Measurements from ENCODE around the gene ESR1.
"Not testable (repeated sequence)": the region's sequence is repeated elsewhere in the genome, so short reads cannot be mapped to it uniquely, and the experiment has no call there.

The ESR1 gene

DNA sequence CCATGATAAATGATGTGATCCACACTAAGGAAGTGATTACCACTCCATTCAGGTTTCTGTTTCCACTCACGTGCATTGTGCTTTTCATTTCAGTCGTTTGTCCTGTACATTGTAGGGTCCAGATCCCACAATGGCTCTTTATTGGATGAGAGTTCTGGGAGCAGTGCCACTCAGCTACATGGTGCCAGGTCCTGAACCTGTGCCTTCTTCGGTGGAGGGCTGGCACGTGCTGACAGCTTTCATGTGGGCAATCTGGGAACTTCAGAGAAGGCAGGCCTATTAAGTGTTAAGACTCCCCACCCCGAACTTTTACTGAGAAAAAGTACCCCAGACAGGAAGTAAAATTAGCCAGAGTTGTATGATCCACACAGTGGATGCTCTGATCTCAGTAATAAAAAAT is 255.0 kb downstream of the ESR1 start:
- no peak for DNase-seq

DNA sequence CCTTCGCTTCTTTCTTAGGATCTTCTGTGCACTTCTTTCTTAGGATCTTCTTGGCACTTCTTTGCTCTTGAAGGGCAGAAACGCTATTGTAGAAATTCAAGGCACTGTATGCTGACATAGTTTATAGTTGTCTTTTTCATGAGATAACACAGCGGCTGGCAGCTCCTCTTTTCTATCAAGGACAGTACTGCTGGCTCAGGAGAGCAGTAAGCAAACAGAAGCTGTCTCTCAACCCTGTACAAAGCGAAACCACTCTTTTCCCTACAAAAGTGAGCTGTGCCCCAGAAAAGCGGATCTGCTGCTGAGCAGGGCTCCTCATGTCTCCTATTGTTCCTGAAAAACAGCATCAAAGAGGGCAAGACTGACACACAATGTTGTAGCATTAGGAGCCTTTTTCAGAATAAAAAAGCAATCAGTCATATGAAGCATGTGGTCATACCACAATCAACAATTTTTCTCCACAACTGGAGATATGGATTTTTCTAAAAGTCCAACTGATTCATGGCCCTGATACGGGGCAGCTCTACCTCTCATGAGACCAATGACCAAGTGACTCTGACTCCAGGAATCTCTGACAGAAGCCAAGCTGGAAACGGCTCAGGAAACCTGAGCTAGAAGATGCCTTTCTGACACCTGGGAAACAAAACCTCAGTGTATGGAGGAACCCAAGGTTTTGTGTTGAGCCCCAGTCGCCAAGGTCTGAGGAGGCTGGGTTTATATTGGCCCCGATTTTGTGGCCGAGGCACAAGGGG is 255.9 kb downstream of the ESR1 start:
- DNase-seq, result no peak

DNA sequence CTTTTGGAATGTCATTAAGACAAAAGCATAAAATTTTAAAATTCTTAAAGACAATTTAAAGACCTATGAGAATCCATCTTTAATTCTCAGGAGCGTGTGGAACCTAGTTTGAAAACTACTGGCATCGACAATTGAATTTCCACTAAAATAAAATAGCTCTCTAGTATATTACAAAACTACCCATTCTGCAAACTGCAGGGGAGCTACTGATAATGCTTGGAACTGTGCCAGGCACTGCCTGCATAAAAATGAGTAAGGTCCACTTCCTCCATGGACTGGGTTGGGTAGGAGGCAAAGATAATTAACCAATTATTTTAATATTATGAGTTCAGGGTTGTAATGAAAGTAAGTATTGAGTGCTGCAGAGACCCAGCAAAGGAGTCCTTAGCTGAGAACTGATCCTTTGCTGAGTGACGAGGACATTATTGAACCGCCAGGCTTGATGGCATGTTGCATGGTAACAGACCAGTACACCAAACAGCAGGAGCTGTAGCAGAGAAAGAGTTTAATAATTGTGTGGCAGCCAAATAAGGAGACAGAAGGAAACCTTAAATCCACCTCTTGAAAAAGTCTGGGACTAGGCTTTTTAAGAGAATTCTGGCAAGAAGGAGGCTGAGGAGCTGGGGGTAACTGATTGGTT is 261.3 kb downstream of the ESR1 start:
- DNase-seq, result no peak

DNA sequence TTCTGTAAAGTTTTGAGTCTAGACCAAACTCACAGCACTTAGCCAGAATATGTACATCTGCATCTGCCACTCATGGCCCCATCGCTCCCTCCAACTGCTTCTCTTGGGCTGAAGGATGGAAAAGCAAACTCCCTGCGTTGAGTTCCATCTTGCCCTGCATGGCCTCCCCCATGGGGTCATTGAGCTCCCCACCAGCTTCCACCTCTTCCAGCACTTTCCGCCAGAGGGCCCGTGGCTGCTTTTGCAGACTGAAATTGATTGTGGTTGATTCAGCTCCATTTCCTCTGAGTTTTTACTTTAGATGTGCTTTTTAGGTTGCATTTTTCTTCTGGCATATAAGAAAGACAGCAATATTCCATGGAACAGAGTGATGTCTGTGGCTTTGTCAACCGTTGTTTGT is 263.1 kb downstream of the ESR1 start:
- no peak for DNase-seq

DNA sequence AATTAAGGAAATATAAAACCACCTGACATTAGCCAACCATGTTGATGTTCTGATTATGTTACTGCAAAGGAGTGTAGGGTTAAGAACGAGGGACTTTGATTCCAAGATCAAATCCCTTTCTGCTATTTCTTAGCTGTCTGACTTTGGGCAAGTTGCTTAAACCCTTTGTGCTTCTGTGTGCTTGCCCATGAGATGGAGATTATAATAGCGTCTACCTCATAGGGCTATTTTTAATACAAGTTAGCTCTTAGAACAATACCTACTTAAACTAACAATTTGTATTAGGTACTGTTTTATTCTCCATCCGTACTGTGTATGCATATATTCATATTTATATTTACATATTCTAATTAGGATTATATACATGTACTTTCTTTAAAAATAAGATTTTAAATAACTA is 263.8 kb downstream of the ESR1 start:
- no peak for DNase-seq

DNA sequence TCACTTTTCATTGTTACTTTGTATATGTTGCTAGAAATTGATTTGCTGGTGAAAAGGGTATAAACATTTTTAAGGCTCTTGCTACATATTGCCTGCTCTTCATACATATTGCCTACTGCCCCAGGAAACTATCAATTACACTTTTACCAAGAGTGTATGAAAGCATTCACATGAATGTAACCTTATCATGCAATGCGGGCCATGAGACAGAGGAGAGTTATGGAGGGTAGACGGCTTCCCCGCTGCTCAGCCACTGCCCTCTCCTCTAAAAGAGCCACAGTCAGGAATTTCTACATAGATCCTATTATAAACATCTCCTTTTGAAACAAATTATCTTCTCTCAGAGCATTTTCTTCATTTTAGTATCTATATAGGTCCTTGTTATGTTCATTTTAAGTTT is 264.4 kb downstream of the ESR1 start:
- DNase-seq, result no peak

DNA sequence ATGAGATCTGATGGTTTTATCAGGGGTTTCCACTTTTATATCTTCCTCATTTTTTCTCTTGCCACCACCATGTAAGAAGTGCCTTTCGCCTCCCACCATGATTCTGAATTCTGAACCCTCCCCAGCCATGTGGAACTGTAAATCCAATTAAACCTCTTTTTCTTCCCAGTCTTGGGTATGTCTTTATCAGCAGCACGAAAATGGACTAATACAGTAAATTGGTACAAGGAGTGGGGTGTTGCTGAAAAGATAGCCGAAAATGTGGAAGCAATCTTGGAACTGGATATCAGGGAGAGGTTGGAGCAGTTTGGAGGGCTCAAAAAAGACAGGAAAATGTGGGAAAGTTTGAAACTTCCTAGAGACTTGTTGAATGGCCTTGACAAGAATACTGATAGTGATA is 268.8 kb downstream of the ESR1 start:
- not testable (repeated sequence) for DNase-seq

DNA sequence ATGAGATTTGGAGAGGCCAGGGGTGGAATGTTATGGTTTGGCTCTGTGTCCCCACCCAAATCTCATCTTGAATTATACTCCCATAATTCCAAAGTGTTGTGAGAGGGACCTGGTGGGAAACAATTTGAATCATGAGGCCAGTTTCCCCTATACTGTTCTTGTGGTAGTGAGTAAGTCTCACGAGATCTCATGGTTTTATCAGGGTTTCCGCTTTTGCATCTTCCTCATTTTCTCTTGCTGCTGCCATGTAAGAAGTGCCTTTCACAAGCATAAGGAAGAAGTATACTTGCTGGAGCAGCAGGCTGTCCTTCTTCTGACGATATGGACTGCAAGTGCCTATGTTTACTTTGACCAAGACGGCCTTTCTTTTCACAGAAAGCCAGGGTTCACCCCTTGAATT is 270.5 kb downstream of the ESR1 start:
- DNase-seq, result no peak

DNA sequence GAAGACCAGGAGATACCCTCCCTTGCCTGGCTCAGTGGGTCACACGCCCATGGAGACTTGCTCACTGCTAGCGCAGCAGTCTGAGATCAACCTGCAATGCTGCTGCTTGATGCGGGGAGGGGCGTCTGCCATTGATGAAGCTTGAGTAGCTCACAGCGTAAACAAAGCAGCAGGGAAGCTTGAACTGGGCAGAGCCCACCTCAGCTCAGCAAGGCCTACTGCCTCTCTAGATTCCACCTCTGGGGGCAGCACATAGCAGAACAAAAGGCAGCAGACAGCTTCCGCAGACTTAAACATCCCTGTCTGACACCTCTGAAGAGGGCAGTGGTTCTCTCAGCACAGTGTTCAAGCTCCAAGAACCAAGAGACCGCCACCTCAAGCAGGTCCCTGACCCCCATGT is 271.3 kb downstream of the ESR1 start:
- no peak for DNase-seq

DNA sequence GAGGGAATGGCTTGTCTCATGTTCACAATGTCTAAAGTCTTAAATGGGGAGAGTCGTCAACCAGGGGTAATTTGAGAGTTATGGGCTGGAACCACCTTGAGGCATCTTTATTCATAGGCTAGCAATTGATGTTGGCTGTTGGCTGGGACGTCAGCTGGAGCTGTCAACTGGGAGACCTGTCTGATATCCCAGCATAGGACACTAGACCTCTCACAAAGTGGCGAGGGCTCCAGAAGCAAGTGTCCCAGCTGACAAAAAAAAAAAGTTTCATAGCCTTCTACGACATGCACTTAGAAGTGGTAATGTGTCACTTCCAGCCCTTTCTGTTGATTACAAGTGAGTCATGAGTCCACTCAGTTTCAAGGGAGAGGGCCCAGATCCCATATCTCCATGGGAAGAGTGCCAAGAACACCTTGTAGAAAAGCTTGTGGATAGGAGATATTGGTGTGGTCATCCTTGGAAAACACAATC is 278.0 kb downstream of the ESR1 start:
- DNase-seq, result no peak

DNA sequence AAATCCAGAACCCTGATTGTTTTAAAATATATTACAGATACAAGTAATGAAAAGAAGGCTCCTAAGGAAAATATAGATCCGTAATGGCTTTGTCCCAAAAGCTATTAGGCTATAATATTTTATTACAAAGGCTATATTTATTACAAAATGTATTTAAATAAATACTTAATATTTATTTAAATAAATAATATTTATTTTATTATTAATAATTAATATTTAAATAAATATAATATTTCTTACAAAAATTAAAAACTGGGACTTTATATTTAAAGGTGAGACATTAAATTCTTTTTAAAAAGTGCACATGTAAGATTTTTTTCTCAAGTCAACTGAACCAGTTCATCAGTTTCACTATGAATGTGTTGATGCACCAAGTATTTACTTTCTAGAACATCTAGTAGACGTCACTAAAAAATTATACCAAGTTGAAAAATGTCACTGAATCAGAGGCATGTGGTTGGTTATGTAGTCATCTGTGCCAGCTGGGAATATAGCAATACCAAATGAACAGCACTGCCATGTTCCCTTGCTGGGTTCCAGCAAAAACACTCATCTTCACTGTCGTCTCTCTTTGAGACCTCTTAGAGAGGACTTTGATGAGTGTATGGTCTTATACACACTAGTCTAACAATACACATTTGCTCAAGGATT is 278.9 kb downstream of the ESR1 start:
- no peak for DNase-seq

DNA sequence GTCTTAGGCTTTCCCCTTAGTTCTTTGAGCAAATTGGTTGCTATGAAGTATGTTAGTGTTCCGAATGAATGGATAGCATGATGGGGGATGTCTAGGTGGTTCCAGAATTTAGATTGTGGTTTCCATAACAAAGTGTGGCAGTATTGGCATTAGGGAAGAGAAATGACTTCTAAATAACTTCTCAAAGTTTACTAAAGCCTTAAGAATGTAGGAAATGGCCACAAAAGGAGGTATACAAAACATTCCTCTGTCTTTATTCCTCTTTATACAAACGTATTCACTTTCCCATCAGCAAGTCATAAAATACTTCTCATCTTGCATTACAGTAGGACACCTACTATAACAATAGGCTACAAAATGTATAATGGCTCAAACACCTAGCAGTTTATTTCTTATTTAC is 279.6 kb downstream of the ESR1 start:
- no peak for DNase-seq

DNA sequence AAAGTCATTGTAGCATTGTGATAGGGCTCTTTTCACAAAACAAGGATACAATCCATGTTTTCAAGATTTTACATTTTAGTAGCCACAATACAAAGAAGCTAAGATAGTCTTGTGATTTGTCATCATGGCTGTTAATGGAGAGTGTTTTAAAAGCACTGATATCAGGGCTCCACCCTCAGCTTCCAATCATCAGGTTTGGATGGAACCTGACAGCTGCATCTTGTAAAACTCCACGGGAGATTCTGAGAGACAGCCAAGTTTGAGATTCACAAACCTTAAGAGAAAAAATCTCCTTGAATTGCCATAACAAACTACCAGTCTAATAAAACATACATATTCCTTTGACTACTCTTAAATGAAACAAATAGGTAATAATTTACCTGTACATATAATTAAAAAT is 280.2 kb downstream of the ESR1 start:
- DNase-seq, result no peak

DNA sequence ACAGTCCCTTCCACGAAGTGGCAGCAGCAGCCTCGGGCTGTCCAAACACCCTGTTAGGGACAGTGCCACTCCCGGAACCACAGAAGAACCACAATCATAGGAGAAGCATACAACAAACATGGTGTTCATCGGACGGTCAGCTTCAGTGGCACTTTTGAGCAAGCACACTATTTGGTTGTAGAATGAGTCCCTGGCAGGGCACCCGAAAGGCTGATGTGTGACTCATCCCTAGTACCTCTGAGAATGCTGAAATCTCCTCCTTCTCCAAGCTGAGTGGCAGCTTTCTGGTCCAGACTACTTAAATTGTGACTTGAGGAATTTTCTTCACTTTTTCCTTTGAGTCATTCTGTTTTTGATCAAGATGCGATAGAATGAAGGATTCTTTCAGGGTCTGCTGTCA is 282.5 kb downstream of the ESR1 start:
- no peak for DNase-seq

DNA sequence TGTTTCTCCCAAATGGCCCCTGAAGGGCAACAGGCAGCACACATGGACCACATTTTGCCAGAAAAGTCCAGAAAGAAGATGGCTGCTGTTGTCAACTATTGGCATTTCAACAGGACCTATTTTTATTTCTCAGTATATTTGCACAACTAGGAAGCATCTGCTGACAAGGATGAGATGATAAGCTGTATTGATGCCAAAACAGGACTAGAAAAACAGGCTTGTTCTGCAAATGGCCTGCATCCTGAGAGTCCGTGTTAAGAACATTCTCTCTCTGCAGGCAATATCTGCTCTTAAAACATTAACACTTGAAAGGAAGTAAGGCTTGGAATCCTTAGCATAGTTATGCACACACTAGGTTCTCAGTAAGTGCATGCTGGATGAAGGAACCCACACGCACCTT is 283.7 kb downstream of the ESR1 start:
- DNase-seq, result no peak

DNA sequence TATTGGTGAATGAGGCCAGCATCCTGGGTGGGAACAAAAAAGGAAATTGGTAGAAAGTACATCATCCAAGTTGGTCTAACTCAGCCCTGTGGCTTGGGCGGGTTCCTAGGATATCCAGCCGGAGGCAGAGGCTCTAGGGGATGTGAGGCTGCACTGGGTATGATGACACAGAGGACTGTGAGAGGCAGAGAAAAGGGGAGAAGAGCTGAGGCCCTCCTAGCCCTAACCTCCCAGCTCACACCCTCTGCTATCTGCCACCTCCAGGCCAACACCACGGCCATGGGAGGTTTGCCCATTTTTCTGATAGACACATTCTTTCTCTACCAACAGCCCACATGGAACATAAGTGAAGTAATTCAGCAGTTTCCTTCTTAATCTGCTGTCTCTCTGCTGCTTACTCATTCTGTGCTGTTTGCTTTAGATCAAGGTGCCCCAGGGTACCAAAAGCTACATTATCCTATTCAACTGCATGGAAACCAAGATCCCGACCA is 284.4 kb downstream of the ESR1 start:
- no peak for DNase-seq

DNA sequence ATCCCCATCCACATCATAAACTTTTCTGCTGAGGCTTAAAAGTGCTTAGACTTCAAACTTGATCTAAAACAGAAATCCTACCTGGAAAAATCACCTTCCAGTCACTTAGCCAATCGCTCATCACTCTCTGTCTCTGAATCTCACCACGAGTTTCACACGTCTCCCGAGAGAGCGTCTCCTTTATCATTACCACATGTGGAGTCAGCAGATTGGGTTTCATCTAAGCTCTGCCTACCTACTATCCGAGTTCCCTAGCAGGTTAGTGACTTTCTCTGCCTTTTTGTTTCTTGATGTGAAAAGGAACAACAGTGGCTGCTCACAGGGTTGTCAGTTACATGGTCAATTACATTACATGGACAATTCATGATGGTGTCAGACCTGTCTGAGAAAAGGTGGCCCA is 286.2 kb downstream of the ESR1 start:
- DNase-seq, result no peak

DNA sequence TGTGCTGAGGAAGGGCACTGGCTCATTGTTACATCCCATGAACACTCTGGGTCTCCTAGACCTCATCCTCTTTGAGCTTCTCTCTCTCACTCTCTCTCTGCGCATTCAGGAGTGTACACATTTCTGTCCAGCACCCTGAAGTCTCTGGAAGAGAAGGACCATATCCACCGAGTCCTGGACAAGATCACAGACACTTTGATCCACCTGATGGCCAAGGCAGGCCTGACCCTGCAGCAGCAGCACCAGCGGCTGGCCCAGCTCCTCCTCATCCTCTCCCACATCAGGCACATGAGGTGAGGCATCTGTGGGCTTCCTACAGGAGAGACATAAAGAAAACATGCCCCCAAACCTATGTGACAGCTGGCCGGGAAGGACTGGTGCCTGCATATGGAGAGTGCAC is 286.8 kb downstream of the ESR1 start:
- no peak for DNase-seq

DNA sequence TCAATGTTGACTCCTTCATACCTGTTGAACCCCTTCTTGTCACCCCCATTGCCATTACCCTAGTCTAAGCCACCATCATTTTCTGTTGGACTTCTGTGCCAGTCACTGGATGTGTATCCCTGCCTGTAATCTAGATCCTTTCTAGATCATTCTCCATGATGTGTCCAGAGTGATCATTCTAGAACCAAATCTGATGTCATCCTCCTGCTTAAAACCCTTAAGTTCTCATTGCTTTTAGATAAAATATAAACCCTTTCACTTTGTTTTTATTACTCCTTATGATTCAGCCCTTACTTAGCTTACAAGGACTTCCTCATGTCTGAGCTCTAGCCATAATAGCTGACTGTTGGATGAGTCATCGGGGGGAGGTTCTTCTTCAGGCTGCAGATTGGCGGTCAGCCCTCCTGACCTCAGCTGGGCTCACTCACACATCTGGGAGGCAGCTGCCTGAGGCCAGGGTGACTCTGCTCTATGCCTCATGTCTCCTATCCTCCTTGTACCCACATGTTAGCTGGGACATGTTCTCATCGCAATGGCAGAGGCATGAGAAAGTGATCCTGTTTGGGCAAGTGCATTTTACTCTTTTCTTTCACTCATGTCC is 287.6 kb downstream of the ESR1 start:
- peak; percentile 62 to 81 for DNase-seq

DNA sequence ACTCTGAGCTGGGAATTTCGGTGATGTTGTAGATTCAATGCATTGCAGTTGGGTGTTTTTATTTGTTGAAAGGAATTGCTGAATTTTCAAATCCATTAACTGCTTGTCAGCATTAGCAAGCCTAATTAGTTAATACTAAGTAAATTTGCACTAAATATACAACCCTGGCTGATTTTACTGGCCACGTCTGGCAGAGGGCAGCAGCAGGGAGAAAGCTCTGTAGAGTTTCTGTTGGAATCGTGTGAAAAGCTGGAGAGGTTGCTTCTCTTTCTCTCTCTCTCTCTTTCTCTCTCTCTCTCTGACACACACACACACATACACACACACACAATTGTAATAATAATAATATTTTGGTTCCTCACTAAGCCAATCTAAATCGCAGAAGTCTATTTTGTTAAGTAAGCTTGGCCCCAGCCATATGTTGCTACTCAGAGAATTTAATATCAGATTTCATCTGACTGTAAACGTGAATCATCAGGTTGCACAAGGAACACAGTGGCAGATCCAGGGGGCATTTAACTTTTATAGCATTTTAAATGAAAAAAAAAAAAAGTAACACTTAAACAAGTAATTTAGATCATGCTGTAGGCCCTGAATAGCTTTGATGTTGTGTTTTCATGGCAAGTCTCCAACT is 289.5 kb downstream of the ESR1 start:
- DNase-seq, result no peak

DNA sequence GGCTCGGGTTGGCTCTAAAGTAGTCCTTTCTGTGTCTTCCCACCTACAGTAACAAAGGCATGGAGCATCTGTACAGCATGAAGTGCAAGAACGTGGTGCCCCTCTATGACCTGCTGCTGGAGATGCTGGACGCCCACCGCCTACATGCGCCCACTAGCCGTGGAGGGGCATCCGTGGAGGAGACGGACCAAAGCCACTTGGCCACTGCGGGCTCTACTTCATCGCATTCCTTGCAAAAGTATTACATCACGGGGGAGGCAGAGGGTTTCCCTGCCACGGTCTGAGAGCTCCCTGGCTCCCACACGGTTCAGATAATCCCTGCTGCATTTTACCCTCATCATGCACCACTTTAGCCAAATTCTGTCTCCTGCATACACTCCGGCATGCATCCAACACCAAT is 291.2 kb downstream of the ESR1 start:
- DNase-seq, result peak in 1 of 2 experiments; percentile 62

DNA sequence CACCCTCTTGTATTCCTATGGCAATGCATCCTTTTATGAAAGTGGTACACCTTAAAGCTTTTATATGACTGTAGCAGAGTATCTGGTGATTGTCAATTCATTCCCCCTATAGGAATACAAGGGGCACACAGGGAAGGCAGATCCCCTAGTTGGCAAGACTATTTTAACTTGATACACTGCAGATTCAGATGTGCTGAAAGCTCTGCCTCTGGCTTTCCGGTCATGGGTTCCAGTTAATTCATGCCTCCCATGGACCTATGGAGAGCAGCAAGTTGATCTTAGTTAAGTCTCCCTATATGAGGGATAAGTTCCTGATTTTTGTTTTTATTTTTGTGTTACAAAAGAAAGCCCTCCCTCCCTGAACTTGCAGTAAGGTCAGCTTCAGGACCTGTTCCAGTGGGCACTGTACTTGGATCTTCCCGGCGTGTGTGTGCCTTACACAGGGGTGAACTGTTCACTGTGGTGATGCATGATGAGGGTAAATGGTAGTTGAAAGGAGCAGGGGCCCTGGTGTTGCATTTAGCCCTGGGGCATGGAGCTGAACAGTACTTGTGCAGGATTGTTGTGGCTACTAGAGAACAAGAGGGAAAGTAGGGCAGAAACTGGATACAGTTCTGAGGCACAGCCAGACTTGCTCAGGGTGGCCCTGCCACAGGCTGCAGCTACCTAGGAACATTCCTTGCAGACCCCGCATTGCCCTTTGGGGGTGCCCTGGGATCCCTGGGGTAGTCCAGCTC is 292.1 kb downstream of the ESR1 start:
- no peak for DNase-seq

All from AML-193 (cell line).